ENCODE data around the gene NTRK2. TPM values are rescaled to one million over a fixed set of nuclear protein-coding genes. Genes with fewer than 3 reads are reported as not detected.

The NTRK2 gene
- total RNA-seq, 1 donor from 2014 or later = 16.0 TPM

DNA sequence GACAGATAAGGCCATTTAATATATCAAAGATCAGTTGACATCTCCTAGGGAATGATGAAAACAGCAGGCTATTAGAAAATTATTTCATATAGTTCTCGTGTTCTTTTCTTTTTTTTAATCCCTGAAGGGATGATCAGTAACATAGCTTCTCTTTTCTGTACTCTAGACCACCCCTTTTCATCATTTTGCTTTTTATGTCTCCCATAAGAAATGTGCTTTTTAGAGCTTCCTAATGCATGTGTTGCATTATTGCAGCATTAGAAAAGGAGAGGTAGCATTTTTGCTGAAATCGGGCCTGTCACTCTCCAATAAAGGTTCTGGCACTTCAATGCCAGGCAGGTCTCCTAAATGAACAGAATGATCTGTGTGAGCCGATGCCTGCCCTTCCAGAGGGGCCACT, 143.3 kb downstream of the NTRK2 start:
- TF ChIP-seq, protein P1, sequence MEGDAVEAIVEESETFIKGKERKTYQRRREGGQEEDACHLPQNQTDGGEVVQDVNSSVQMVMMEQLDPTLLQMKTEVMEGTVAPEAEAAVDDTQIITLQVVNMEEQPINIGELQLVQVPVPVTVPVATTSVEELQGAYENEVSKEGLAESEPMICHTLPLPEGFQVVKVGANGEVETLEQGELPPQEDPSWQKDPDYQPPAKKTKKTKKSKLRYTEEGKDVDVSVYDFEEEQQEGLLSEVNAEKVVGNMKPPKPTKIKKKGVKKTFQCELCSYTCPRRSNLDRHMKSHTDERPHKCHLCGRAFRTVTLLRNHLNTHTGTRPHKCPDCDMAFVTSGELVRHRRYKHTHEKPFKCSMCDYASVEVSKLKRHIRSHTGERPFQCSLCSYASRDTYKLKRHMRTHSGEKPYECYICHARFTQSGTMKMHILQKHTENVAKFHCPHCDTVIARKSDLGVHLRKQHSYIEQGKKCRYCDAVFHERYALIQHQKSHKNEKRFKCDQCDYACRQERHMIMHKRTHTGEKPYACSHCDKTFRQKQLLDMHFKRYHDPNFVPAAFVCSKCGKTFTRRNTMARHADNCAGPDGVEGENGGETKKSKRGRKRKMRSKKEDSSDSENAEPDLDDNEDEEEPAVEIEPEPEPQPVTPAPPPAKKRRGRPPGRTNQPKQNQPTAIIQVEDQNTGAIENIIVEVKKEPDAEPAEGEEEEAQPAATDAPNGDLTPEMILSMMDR (IDR thresholded peaks at IDR 0.05) = no peak
- H3K36me3 ChIP-seq = no peaks in the 10 kb centered on the region
- intact Hi-C loops (cut with DNase I) = no loop called here
- H3K27me3 ChIP-seq = no peaks in the 10 kb centered on the region
- peaks cover 9% of the 10 kb centered on the region for H3K4me1 ChIP-seq
- no peak overlapping the region for H3K4me3 ChIP-seq
- DNase-seq (ENCODE audit: extremely low spot score in 2 of 2) = no peak
- no peak overlapping the region for H3K27ac ChIP-seq
- no peaks in the 10 kb centered on the region for H3K9me3 ChIP-seq

DNA sequence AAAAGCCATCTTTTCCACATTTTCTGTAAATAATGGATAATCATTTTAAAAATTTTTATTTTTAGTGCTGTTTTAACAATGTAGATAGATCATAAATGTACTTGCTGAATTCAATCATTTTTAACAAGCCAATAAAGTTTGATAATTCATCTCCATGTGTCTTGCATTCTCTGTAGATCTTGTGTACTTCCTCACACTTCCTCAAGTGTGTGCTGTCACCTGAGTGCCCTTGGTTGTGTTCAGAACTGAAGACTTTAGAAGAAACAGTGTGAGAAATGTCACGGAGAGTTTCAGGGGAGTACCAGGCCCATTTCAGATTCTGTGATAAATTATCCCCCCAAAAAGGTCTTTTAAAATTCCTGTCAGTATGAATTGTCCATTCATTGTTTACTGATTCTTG, 146.0 kb downstream of the NTRK2 start:
- no peaks in the 10 kb centered on the region for H3K9me3 ChIP-seq
- H3K27me3 ChIP-seq = no peaks in the 10 kb centered on the region
- no peak overlapping the region for H3K4me3 ChIP-seq
- intact Hi-C loops (cut with DNase I) = no loop called here
- TF ChIP-seq POLR2A (IDR thresholded peaks at IDR 0.05) (no peak), POLR2AphosphoS5 (IDR thresholded peaks at IDR 0.05; ENCODE audit: insufficient read depth in 1 of 2, low read depth in 1 of 2) (no peak)
- TF ChIP-seq, protein P1 (IDR thresholded peaks at IDR 0.05) = no peak
- H3K4me1 ChIP-seq = no peaks in the 10 kb centered on the region
- H3K27ac ChIP-seq = no peak overlapping the region
- no peak for DNase-seq (ENCODE audit: extremely low spot score in 2 of 2)
- H3K36me3 ChIP-seq = no peaks in the 10 kb centered on the region

DNA sequence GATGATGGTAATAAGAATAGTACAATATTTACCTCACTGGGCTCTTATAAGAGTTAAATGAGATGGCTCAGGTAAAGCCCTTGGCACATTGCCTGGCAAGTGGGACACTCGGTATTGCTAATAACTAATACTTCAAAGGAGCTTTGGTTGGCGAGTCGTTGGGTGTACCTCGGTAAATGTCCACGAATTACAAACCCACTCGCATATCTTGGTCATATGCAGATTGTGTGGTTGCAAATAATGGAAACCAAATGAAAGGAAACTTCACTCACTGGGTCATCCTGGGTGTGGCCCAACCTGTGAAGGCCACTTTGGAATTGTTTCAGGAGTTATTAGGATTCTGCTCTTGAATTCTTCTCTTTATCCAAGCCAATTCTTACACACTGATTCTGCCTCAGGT, 147.5 kb downstream of the NTRK2 start:
- Histone ChIP-seq H3K36me3 (no peaks in the 10 kb centered on the region), H3K27me3 (no peaks in the 10 kb centered on the region), H3K4me3 (no peak overlapping the region), H3K9me3 (no peaks in the 10 kb centered on the region), H3K27ac (no peak overlapping the region), H3K4me1 (no peaks in the 10 kb centered on the region)
- TF ChIP-seq POLR2A (IDR thresholded peaks at IDR 0.05) (no peak), POLR2AphosphoS5 (IDR thresholded peaks at IDR 0.05; ENCODE audit: insufficient read depth in 1 of 2, low read depth in 1 of 2) (no peak)
- TF ChIP-seq, protein P1 (IDR thresholded peaks at IDR 0.05) = no peak
- intact Hi-C loops (cut with DNase I) = no loop called here
- DNase-seq (ENCODE audit: extremely low spot score in 2 of 2) = no peak

DNA sequence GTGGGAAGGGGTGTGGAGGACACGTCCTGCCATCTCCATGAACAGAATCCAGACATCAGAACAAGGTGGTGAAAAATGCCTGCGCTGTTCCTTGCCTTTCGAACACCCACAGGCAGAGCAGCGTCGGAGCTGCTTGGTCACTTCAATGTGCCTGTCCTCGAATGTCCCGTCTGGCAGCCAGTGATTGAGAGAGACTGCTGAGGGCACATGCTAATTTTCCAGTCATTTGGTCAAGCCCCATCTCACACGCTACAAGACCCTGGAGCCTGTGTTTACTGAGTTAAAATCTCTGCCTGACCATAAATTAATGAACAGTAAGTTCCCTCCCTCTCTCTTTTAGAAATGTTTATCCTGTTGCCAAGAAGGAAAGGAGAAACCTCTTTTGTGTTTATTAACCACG, 149.3 kb downstream of the NTRK2 start:
- TF ChIP-seq POLR2AphosphoS5 (IDR thresholded peaks at IDR 0.05; ENCODE audit: insufficient read depth in 1 of 2, low read depth in 1 of 2) = no peak
- TF ChIP-seq, protein P1 (IDR thresholded peaks at IDR 0.05) = no peak
- TF ChIP-seq POLR2A (IDR thresholded peaks at IDR 0.05) = no peak
- Histone ChIP-seq H3K27me3 (no peaks in the 10 kb centered on the region), H3K36me3 (no peaks in the 10 kb centered on the region), H3K4me1 (peaks cover 8% of the 10 kb centered on the region), H3K4me3 (no peak overlapping the region), H3K27ac (no peak overlapping the region), H3K9me3 (no peaks in the 10 kb centered on the region)
- no peak for DNase-seq (ENCODE audit: extremely low spot score in 2 of 2)
- intact Hi-C loops (cut with DNase I) = no loop called here

DNA sequence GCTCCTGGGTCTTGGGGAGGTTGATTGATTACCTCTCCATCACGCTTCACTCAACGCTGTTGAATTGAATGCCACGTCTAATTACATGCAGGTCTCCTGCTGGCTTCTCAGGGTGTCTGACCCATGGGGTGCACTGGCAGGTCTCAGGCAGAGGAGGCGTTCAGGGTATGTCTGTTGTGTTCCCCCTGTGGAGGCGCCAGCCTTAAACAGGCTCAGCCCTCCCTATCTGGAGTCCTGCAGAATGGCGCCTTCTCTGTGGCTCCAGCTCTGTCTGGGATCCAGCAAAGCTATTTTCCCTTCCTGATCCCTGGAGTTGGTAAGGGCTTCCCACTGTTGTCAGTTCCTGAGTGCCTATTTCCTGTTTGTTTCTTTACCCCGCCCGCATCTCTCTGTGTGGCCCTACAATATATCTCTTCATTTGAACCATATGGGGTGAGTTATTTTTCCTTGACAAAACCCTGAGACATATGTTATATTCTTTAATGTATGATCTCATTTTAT, 150.0 kb downstream of the NTRK2 start:
- Histone ChIP-seq H3K4me1 (peaks cover 16% of the 10 kb centered on the region), H3K4me3 (no peak overlapping the region), H3K27me3 (no peaks in the 10 kb centered on the region), H3K9me3 (no peaks in the 10 kb centered on the region), H3K27ac (no peak overlapping the region), H3K36me3 (no peaks in the 10 kb centered on the region)
- intact Hi-C loops (cut with DNase I) = no loop called here
- DNase-seq (ENCODE audit: extremely low spot score in 2 of 2) = no peak
- TF ChIP-seq POLR2AphosphoS5 (IDR thresholded peaks at IDR 0.05; ENCODE audit: insufficient read depth in 1 of 2, low read depth in 1 of 2) = no peak
- TF ChIP-seq, protein P1 (IDR thresholded peaks at IDR 0.05) = no peak
- TF ChIP-seq POLR2A (IDR thresholded peaks at IDR 0.05) = no peak

Data from vagina (tissue), 2 donors.